DMS 273 (cell line): ENCODE results near the gene SLCO1B3.

Experiments
- DNase-seq: peaks from one replicate; lab custom pipeline; 2025; ENCODE audit not compliant: unreplicated experiment; lab: John Stamatoyannopoulos, UW

SLCO1B3 gene

GRCh38 chr12:20883288-20883687 lies 72.8 kb downstream of the SLCO1B3 start:
- no peak for DNase-seq

- DNase-seq = no peak
Measured at GRCh38 chr12:20885116-20885515, 74.6 kb downstream of the SLCO1B3 start.

- DNase-seq = no peak
Measured at GRCh38 chr12:20885552-20885951, 75.0 kb downstream of the SLCO1B3 start.

- no peak for DNase-seq
Measured at GRCh38 chr12:20917269-20917668, 106.8 kb downstream of the SLCO1B3 start.

- no peak for DNase-seq
Measured at GRCh38 chr12:20917819-20918218, 107.3 kb downstream of the SLCO1B3 start.

- DNase-seq = no peak
Measured at GRCh38 chr12:20931894-20932293, 121.4 kb downstream of the SLCO1B3 start.

- peak; percentile 44 for DNase-seq
Measured at GRCh38 chr12:20946732-20947131, 136.2 kb downstream of the SLCO1B3 start.

GRCh38 chr12:20950248-20950647 lies 139.7 kb downstream of the SLCO1B3 start:
- DNase-seq = peak; percentile 28

- no peak for DNase-seq
Measured at GRCh38 chr12:20963303-20963702, 152.8 kb downstream of the SLCO1B3 start.

- DNase-seq = no peak
Measured at GRCh38 chr12:20963762-20964161, 153.3 kb downstream of the SLCO1B3 start.
